Measurements from ENCODE around the gene TMEM80. TPM values are rescaled to one million over a fixed set of nuclear protein-coding genes. Genes with fewer than 3 reads are reported as not detected.

TMEM80 gene
- 20.3 and 34.6 TPM in 2 replicates for total RNA-seq

GRCh38 chr11:695538-696248, at the start of gene TMEM80:
TMEM80 (plus strand) TSS chr11:695816; CDS start chr11:695828, 12 bp downstream.

GRCh38 chr11:694563-695287, 891 bp upstream of the TMEM80 start, which contains the start of gene DEAF1:
DEAF1 (minus strand) TSS chr11:695222; CDS start chr11:695047, 175 bp downstream.

GRCh38 chr11:705646-706438, 10.2 kb downstream of the TMEM80 start, which contains the start of gene EPS8L2:
EPS8L2 (plus strand) TSS chr11:706231; CDS start chr11:709408, 3,177 bp downstream.

GRCh38 chr11:747158-748006, 51.8 kb downstream of the TMEM80 start, which contains the start of gene TALDO1:
TALDO1 (plus strand) TSS chr11:747464; CDS start chr11:747482, 18 bp downstream.

Other genes starting within 250 kb of the TMEM80 start
- 31.2 and 50.2 TPM in 2 replicates for gene PTDSS2, start 245.5 kb upstream of the TMEM80 start, total RNA-seq
- 338 and 400 TPM in 2 replicates for gene RNH1, start 188.6 kb upstream of the TMEM80 start, total RNA-seq
- gene HRAS, start 160.2 kb upstream of the TMEM80 start, total RNA-seq: 20.8 and 27.0 TPM in 2 replicates
- gene LRRC56, start 158.3 kb upstream of the TMEM80 start, total RNA-seq: 0.49 and 0.75 TPM in 2 replicates
- gene LMNTD2, start 135.1 kb upstream of the TMEM80 start, total RNA-seq: 0.44 and 1.7 TPM in 2 replicates
- gene RASSF7, start 134.8 kb upstream of the TMEM80 start, total RNA-seq: 1.8 and 5.1 TPM in 2 replicates
- gene PHRF1, start 119.3 kb upstream of the TMEM80 start, total RNA-seq: 18.3 and 22.4 TPM in 2 replicates
- 11.3 and 14.7 TPM in 2 replicates for gene IRF7, start 79.9 kb upstream of the TMEM80 start, total RNA-seq
- gene CDHR5, start 70.9 kb upstream of the TMEM80 start, total RNA-seq: not detected in 2 replicates
- gene SCT, start 68.6 kb upstream of the TMEM80 start, total RNA-seq: not detected in 2 replicates
- not detected in 2 replicates for gene DRD4, start 58.5 kb upstream of the TMEM80 start, total RNA-seq
- 20.6 and 23.9 TPM in 2 replicates for gene DEAF1, start 594 bp upstream of the TMEM80 start, total RNA-seq
- 11.7 and 15.0 TPM in 2 replicates for gene EPS8L2, start 10.4 kb downstream of the TMEM80 start, total RNA-seq
- 184 and 216 TPM in 2 replicates for gene TALDO1, start 51.6 kb downstream of the TMEM80 start, total RNA-seq
- gene GATD1, start 81.7 kb downstream of the TMEM80 start, total RNA-seq: 15.9 and 16.6 TPM in 2 replicates
- gene CEND1, start 94.3 kb downstream of the TMEM80 start, total RNA-seq: 0.49 and 0.94 TPM in 2 replicates
- 15.4 and 34.4 TPM in 2 replicates for gene SLC25A22, start 102.5 kb downstream of the TMEM80 start, total RNA-seq
- 6.1 and 9.3 TPM in 2 replicates for gene PIDD1, start 109.4 kb downstream of the TMEM80 start, total RNA-seq
- gene RPLP2, start 114.2 kb downstream of the TMEM80 start, total RNA-seq: 563 and 660 TPM in 2 replicates
- 51.4 and 52.8 TPM in 2 replicates for gene PNPLA2, start 123.1 kb downstream of the TMEM80 start, total RNA-seq
- 1.1 and 1.7 TPM in 2 replicates for gene CRACR2B, start 132.1 kb downstream of the TMEM80 start, total RNA-seq
- 286 and 398 TPM in 2 replicates for gene CD151, start 137.1 kb downstream of the TMEM80 start, total RNA-seq
- 77.8 and 107 TPM in 2 replicates for gene POLR2L, start 146.7 kb downstream of the TMEM80 start, total RNA-seq
- gene TSPAN4, start 147.0 kb downstream of the TMEM80 start, total RNA-seq: 207 and 222 TPM in 2 replicates
- gene CHID1, start 215.0 kb downstream of the TMEM80 start, total RNA-seq: 110 and 127 TPM in 2 replicates
- 37.3 and 40.8 TPM in 2 replicates for gene AP2A2, start 230.1 kb downstream of the TMEM80 start, total RNA-seq

All from cardiac ventricle fibroblast (primary cell).